Neural cell (in vitro differentiated cells): ENCODE measurements around the gene ZNF556. TPM values are rescaled to one million over a fixed set of nuclear protein-coding genes. Genes with fewer than 3 reads are reported as not detected.

Experiments used
- H2AFZ ChIP-seq: fragments of 200-600, 300-800 bp; sonication (generic), shearing (Covaris generic); 2 replicates; pipeline ENCODE4 v1.6.0; 2014; ENCODE audit warnings: low read depth, mild to moderate bottlenecking, antibody characterized with exemption, low read length, moderate library complexity
- H3F3A ChIP-seq: fragments of 200-600 bp; shearing (Covaris generic); 2 replicates; pipeline ENCODE4 v1.6.1; 2016; ENCODE audit warnings: mild to moderate bottlenecking, moderate library complexity, mixed read lengths, antibody characterized with exemption, low read length; ENCODE audit not compliant: insufficient read depth, poor library complexity, severe bottlenecking
- H3K27ac ChIP-seq: fragments of 200-600, 300-800 bp; sonication (generic), shearing (Covaris generic); 2 replicates; pipeline ENCODE4 v1.5.1; 2014; ENCODE audit warnings: mild to moderate bottlenecking, low read length, moderate library complexity
- H3K27me3 ChIP-seq: fragments of 300-800, 200-600 bp; sonication (generic), shearing (Covaris generic); 2 replicates; pipeline ENCODE4 v1.6.0; 2014; ENCODE audit warnings: mild to moderate bottlenecking, low read depth, low read length, moderate library complexity; ENCODE audit not compliant: insufficient read depth
- H3K36me3 ChIP-seq: fragments of 300-800, 200-600 bp; sonication (generic), shearing (Covaris generic); 2 replicates; pipeline ENCODE4 v1.5.1; 2014; ENCODE audit warnings: mild to moderate bottlenecking, antibody characterized with exemption, low read length, moderate library complexity; ENCODE audit not compliant: insufficient read depth
- H3K4me2 ChIP-seq: fragments of 300-800, 200-600 bp; sonication (generic), shearing (Covaris generic); 2 replicates; pipeline ENCODE4 v1.6.0; 2014; ENCODE audit warnings: mild to moderate bottlenecking, low read length
- H3K4me3 ChIP-seq: fragments of 300-800, 200-600 bp; sonication (generic), shearing (Covaris generic); 2 replicates; pipeline ENCODE4 v1.5.1; 2014; ENCODE audit warnings: mild to moderate bottlenecking, low read length, moderate library complexity
- H3K79me2 ChIP-seq: fragments of 200-600 bp; shearing (Covaris generic); replicated peaks from 2 replicates; pipeline ENCODE4 v1.6.0; 2014; ENCODE audit warnings: mild to moderate bottlenecking, low read length, moderate library complexity; ENCODE audit not compliant: insufficient read depth
- H3K9ac ChIP-seq: fragments of 300-800, 200-600 bp; sonication (generic), shearing (Covaris generic); 2 replicates; pipeline ENCODE4 v1.6.1; 2016; ENCODE audit warnings: mild to moderate bottlenecking, low read length, mixed read lengths
- H3K9me2 ChIP-seq: fragments of 200-600 bp; shearing (Covaris generic); 2 replicates; pipeline ENCODE4 v1.6.1; 2016; ENCODE audit warnings: mild to moderate bottlenecking, low read length, mixed read lengths; ENCODE audit not compliant: insufficient read depth
- H3K9me3 ChIP-seq: fragments of 200-600, 300-800 bp; sonication (generic), shearing (Covaris generic); 2 replicates; pipeline ENCODE4 v1.6.1; 2016; ENCODE audit warnings: mild to moderate bottlenecking, mixed run types, low read length, moderate library complexity, mixed read lengths
- H4K20me1 ChIP-seq: fragments of 200-600 bp; shearing (Covaris generic); 2 replicates; pipeline ENCODE4 v1.6.1; 2016; ENCODE audit warnings: mild to moderate bottlenecking, mixed run types; ENCODE audit not compliant: insufficient read depth
- EP300 ChIP-seq: fragments of 450-650 bp; conservative IDR thresholded peaks from 2 replicates; pipeline ENCODE4 v1.6.1; 2014; ENCODE audit warnings: antibody characterized with exemption, mild to moderate bottlenecking, moderate library complexity; ENCODE audit not compliant: poor library complexity, severe bottlenecking
- EZH2 ChIP-seq: fragments of 200-600, 300-800 bp; shearing (Covaris generic), sonication (generic); IDR thresholded peaks from 2 replicates; pipeline ENCODE4 v1.6.1; 2014; ENCODE audit warnings: antibody characterized with exemption, low read length, borderline replicate concordance, mild to moderate bottlenecking; ENCODE audit not compliant: insufficient read depth, poor library complexity, severe bottlenecking
- MXI1 ChIP-seq: fragments of 450-650 bp; conservative IDR thresholded peaks from 2 replicates; pipeline ENCODE4 v1.6.1; 2014; ENCODE audit warnings: antibody characterized with exemption, mild to moderate bottlenecking; ENCODE audit not compliant: poor library complexity, severe bottlenecking
- POLR2AphosphoS5 ChIP-seq: IDR thresholded peaks from 2 replicates; pipeline ENCODE4 v1.6.1; 2012
- RAD21 ChIP-seq: fragments of 450-650 bp; conservative IDR thresholded peaks from 2 replicates; pipeline ENCODE4 v1.6.1; 2014; ENCODE audit warnings: antibody characterized with exemption, mild to moderate bottlenecking, moderate library complexity
- SMC3 ChIP-seq: fragments of 450-650 bp; conservative IDR thresholded peaks from 2 replicates; pipeline ENCODE4 v1.6.1; 2014; ENCODE audit warnings: antibody characterized with exemption, mild to moderate bottlenecking, moderate library complexity; ENCODE audit not compliant: poor library complexity
- TAF1 ChIP-seq: IDR thresholded peaks from 2 replicates; pipeline ENCODE4 v1.6.1; 2012; ENCODE audit warnings: low read depth
- polyA plus RNA-seq: library from polyadenylated mRNA; depleted of rRNA; stranded (reverse); fragments of >200 nt; gene quantifications from 2 replicates; pipeline ENCODE4 v1.2.3, GENCODE V29; 2014
- TF ChIP-seq, protein P1 (sequence below): fragments of 450-650 bp; IDR thresholded peaks from 2 replicates; pipeline ENCODE4 v1.5.1; 2014; ENCODE audit warnings: antibody characterized with exemption, mild to moderate bottlenecking, moderate library complexity; ENCODE audit not compliant: poor library complexity, severe bottlenecking
- TF ChIP-seq, protein P2 (sequence below): IDR thresholded peaks from 2 replicates; pipeline ENCODE4 v1.6.1; 2012; ENCODE audit warnings: borderline replicate concordance

The ZNF556 gene
- polyA plus RNA-seq, 1 donor from 2014 or later = 0.28 TPM

DNA sequence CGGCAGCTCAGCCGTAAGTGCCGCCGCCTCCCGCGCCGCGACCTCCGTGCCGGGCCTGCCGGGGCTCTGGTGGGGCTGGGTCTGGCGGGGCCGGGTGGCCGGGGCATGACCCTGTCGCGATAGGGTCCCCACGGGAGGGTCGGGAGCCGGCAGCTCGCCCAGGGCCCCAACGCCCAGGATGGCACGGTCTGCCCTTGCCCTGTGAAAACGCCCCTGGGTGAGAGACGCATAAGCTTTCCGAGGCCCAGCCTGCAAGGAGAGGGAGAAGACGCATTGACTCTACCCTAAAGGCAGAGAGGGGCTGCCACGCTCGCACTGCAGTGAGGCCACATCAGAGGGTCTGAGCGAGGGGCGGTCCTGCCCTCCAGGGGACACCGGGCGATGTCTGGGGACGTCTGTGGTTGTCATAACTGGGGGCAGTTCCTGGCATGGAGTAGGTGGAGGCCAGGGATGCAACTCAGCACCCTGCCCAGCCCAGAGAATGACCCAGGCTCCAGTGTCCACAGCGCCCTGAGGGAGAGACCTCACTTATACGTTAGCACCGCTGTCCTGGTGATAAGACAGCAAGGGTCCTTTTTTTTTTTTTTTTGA, 46.9 kb upstream of the ZNF556 start:
- no peaks in the 10 kb centered on the region for H3K9me2 ChIP-seq
- H2AFZ ChIP-seq = peak overlapping the region; percentile 33
- no peaks in the 10 kb centered on the region for H3K36me3 ChIP-seq
- TF ChIP-seq EP300 (no peak), MXI1 (peak; percentile 40)
- peak overlapping the region; percentile 85 for H3K9ac ChIP-seq
- H3K79me2 ChIP-seq = no peaks in the 10 kb centered on the region
- no peaks in the 10 kb centered on the region for H3K27me3 ChIP-seq
- peak overlapping the region; percentile 96 for H3K4me3 ChIP-seq
- H3K9me3 ChIP-seq = no peaks in the 10 kb centered on the region
- H3K4me2 ChIP-seq = peak overlapping the region; percentile 73
- no peaks in the 10 kb centered on the region for H4K20me1 ChIP-seq
- H3K27ac ChIP-seq = peak overlapping the region; percentile 58
- H3F3A ChIP-seq = no peaks in the 10 kb centered on the region

DNA sequence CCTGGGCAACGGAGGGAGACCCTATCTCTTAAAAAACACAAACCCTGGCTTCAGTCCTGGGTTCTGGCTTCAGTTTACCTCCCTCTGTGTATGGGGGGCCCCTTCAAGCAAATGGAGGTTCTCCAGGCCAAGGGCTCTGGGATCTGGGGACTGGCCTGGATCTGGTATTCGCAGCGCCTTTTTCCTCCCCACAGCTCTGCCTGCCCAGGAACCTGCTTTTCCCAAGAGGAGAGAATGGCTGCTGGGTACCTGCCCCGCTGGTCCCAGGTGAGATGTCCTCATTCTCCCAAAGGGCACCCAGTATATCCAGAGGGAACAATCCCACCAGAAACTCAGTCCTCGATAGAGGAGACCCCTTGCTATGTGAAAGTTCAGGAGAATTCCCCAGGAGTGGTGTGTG, 44.3 kb upstream of the ZNF556 start:
- no peak overlapping the region for H2AFZ ChIP-seq
- no peaks in the 10 kb centered on the region for H3K9me2 ChIP-seq
- H3F3A ChIP-seq = no peaks in the 10 kb centered on the region
- H3K4me3 ChIP-seq = no peak overlapping the region
- TF ChIP-seq EZH2 = no peak
- no peak for TF ChIP-seq POLR2AphosphoS5
- TF ChIP-seq, protein P1, sequence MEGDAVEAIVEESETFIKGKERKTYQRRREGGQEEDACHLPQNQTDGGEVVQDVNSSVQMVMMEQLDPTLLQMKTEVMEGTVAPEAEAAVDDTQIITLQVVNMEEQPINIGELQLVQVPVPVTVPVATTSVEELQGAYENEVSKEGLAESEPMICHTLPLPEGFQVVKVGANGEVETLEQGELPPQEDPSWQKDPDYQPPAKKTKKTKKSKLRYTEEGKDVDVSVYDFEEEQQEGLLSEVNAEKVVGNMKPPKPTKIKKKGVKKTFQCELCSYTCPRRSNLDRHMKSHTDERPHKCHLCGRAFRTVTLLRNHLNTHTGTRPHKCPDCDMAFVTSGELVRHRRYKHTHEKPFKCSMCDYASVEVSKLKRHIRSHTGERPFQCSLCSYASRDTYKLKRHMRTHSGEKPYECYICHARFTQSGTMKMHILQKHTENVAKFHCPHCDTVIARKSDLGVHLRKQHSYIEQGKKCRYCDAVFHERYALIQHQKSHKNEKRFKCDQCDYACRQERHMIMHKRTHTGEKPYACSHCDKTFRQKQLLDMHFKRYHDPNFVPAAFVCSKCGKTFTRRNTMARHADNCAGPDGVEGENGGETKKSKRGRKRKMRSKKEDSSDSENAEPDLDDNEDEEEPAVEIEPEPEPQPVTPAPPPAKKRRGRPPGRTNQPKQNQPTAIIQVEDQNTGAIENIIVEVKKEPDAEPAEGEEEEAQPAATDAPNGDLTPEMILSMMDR = no peak
- no peak for TF ChIP-seq MXI1
- no peak for TF ChIP-seq TAF1
- no peak for TF ChIP-seq RAD21
- TF ChIP-seq, protein P2, sequence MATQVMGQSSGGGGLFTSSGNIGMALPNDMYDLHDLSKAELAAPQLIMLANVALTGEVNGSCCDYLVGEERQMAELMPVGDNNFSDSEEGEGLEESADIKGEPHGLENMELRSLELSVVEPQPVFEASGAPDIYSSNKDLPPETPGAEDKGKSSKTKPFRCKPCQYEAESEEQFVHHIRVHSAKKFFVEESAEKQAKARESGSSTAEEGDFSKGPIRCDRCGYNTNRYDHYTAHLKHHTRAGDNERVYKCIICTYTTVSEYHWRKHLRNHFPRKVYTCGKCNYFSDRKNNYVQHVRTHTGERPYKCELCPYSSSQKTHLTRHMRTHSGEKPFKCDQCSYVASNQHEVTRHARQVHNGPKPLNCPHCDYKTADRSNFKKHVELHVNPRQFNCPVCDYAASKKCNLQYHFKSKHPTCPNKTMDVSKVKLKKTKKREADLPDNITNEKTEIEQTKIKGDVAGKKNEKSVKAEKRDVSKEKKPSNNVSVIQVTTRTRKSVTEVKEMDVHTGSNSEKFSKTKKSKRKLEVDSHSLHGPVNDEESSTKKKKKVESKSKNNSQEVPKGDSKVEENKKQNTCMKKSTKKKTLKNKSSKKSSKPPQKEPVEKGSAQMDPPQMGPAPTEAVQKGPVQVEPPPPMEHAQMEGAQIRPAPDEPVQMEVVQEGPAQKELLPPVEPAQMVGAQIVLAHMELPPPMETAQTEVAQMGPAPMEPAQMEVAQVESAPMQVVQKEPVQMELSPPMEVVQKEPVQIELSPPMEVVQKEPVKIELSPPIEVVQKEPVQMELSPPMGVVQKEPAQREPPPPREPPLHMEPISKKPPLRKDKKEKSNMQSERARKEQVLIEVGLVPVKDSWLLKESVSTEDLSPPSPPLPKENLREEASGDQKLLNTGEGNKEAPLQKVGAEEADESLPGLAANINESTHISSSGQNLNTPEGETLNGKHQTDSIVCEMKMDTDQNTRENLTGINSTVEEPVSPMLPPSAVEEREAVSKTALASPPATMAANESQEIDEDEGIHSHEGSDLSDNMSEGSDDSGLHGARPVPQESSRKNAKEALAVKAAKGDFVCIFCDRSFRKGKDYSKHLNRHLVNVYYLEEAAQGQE = no peak
- no peak for TF ChIP-seq SMC3
- TF ChIP-seq EP300 = no peak
- H4K20me1 ChIP-seq = no peaks in the 10 kb centered on the region
- no peak overlapping the region for H3K4me2 ChIP-seq
- H3K79me2 ChIP-seq = no peaks in the 10 kb centered on the region
- H3K9ac ChIP-seq = no peak overlapping the region
- H3K36me3 ChIP-seq = peaks cover 10% of the 10 kb centered on the region
- no peaks in the 10 kb centered on the region for H3K27me3 ChIP-seq
- no peaks in the 10 kb centered on the region for H3K9me3 ChIP-seq
- H3K27ac ChIP-seq = no peak overlapping the region
